B cell (primary cell): Measurements from ENCODE around the gene TUBA3D. TPM values are rescaled to one million over a fixed set of nuclear protein-coding genes. Genes with fewer than 3 reads are reported as not detected.
"Not testable (repeated sequence)": the region's sequence is repeated elsewhere in the genome, so short reads cannot be mapped to it uniquely, and the experiment has no call there.

Experiments used
- ATAC-seq: fragments of 200-7000 bp; cut with Tn5 transposase; one replicate; pipeline ENCODE4 v1.10.0; 2021; ENCODE audit warnings: low read depth, mild to moderate bottlenecking, moderate number of reproducible peaks, moderate library complexity
- CTCF ChIA-PET: fragments of 350-600 bp; sonication (Branson Sonifier 250); formaldehyde crosslinking; loops from one replicate; lab custom pipeline; 2021; ENCODE audit warnings: antibody characterized with exemption, inconsistent platforms; lab: Charles Lee
- POLR2A ChIA-PET: fragments of 350-600 bp; sonication (Branson Sonifier 250); formaldehyde crosslinking; loops from one replicate; lab custom pipeline; 2021; ENCODE audit warnings: antibody characterized with exemption; lab: Charles Lee
- DNase-seq: peaks from one replicate; pipeline ENCODE4 v3.0.0; 2013
- H2AFZ ChIP-seq: 2 replicates; pipeline ENCODE4 v1.6.1; 2012; ENCODE audit warnings: mild to moderate bottlenecking, low read depth, low read length; ENCODE audit not compliant: insufficient read depth, poor library complexity, severe bottlenecking
- H3K27ac ChIP-seq, 2 donors: 1 replicate in 1 of 2; 2 replicates in 1 of 2; pipeline ENCODE4 v1.5.1; 2012 to 2013; ENCODE audit warnings: low read length in 2 of 2, mild to moderate bottlenecking in 2 of 2, moderate library complexity in 1 of 2
- H3K27me3 ChIP-seq, 4 experiments: fragments of 200-600 bp in 1 of 4; sonication (generic) in 1 of 4; replicated peaks in 1 of 4; 1 replicate in 2 of 4; 2 replicates in 2 of 4; pipeline versions ENCODE4 v1.6.1 to v1.7.0; 2013 to 2016; ENCODE audit warnings: low read length in 3 of 4, mild to moderate bottlenecking in 2 of 4, mixed read lengths in 1 of 4, moderate library complexity in 1 of 4; ENCODE audit not compliant: insufficient read depth in 4 of 4, control insufficient read depth in 3 of 4; ENCODE audit errors: control extremely low read depth in 1 of 4
- H3K36me3 ChIP-seq, 2 experiments: replicated peaks in 1 of 2; 1 replicate in 1 of 2; 2 replicates in 1 of 2; pipeline versions ENCODE4 v1.6.1 to v1.7.1; 2013; ENCODE audit warnings: low read length in 1 of 2; ENCODE audit not compliant: insufficient read depth in 2 of 2, control insufficient read depth in 1 of 2; ENCODE audit errors: control extremely low read depth in 1 of 2, extremely low read depth in 1 of 2
- H3K4me1 ChIP-seq, 2 donors: fragments of 200-600 bp in 1 of 2; sonication (generic) in 1 of 2; 1 replicate in 1 of 2; 2 replicates in 1 of 2; pipeline versions ENCODE4 v1.5.1 to v1.6.1; 2013 to 2017; ENCODE audit warnings: low read length in 2 of 2; ENCODE audit not compliant: control insufficient read depth in 2 of 2, insufficient read depth in 2 of 2
- H3K4me2 ChIP-seq: replicated peaks from 2 replicates; pipeline ENCODE3; 2012; ENCODE audit warnings: mild to moderate bottlenecking, low read depth, low read length; ENCODE audit not compliant: poor library complexity, severe bottlenecking
- H3K4me3 ChIP-seq, 5 experiments: fragments of 200-600 bp in 1 of 5; sonication (generic) in 1 of 5; 1 replicate in 3 of 5; 2 replicates in 2 of 5; pipeline versions ENCODE4 v1.5.1 to v1.7.0; 2011 to 2016; ENCODE audit warnings: low read length in 4 of 5, mild to moderate bottlenecking in 4 of 5, low read depth in 2 of 5, control low read depth in 1 of 5, moderate library complexity in 1 of 5; ENCODE audit not compliant: insufficient read depth in 1 of 5; ENCODE audit errors: control extremely low read depth in 1 of 5, extremely low read depth in 1 of 5
- H3K79me2 ChIP-seq: fragments of 200-600 bp; sonication (generic); one replicate; pipeline ENCODE4 v1.6.0; 2016; ENCODE audit warnings: low read length; ENCODE audit not compliant: control insufficient read depth, insufficient read depth
- H3K9ac ChIP-seq: fragments of 200-600 bp; sonication (generic); 2 replicates; pipeline ENCODE4 v1.6.1; 2017; ENCODE audit warnings: mild to moderate bottlenecking, low read length, moderate library complexity
- H3K9me3 ChIP-seq, 3 donors: one replicate each; pipeline versions ENCODE4 v1.6.1 to v1.7.1; 2013; ENCODE audit warnings: low read length in 2 of 3; ENCODE audit not compliant: control insufficient read depth in 2 of 3, insufficient read depth in 1 of 3; ENCODE audit errors: control extremely low read depth in 1 of 3
- H4K20me1 ChIP-seq: 2 replicates; pipeline ENCODE4 v1.6.0; 2012; ENCODE audit warnings: mild to moderate bottlenecking, low read length; ENCODE audit not compliant: insufficient read depth, control insufficient read depth, poor library complexity, severe bottlenecking
- H3K27ac Mint-ChIP-seq: one replicate; pipeline ENCODE4 v1.8.0; 2021; ENCODE audit warnings: mixed read lengths
- H3K27me3 Mint-ChIP-seq: one replicate; pipeline ENCODE4 v1.8.0; 2021; ENCODE audit warnings: mixed read lengths
- H3K4me1 Mint-ChIP-seq: one replicate; pipeline ENCODE4 v1.8.0; 2021; ENCODE audit warnings: mixed read lengths
- H3K4me3 Mint-ChIP-seq: one replicate; pipeline ENCODE4 v1.8.0; 2021; ENCODE audit warnings: mixed read lengths
- H3K9me3 Mint-ChIP-seq: one replicate; pipeline ENCODE4 v1.8.0; 2022; ENCODE audit warnings: mixed read lengths; ENCODE audit not compliant: insufficient read depth
- EZH2 ChIP-seq: IDR thresholded peaks from 2 replicates; pipeline ENCODE4 v1.6.1; 2012; ENCODE audit warnings: borderline replicate concordance, low read depth, mild to moderate bottlenecking, moderate library complexity, low read length; ENCODE audit not compliant: insufficient read depth, poor library complexity, severe bottlenecking
- WGBS: methylation state at CpG from one replicate; pipeline ENCODE4 v1.1.5; 2013; ENCODE audit warnings: missing lambda C conversion rate; ENCODE audit not compliant: insufficient coverage; 5-methylcytosine and 5-hydroxymethylcytosine counted together
- intact Hi-C: fragments of 100-400 bp; cut with micrococcal nuclease; formaldehyde crosslinking; loops from one replicate; pipeline ENCODE4 v1.10.0; 2022
- polyA plus RNA-seq: library from polyadenylated mRNA; depleted of rRNA; stranded (reverse); fragments of >200 nt; gene quantifications from 2 replicates; pipeline ENCODE4 v1.2.3, GENCODE V29; 2012
- total RNA-seq, 2 donors: library from RNA; stranded (reverse); fragments of 120-200 nt in 1 of 2; gene quantifications; 1 replicate in 1 of 2; 2 replicates in 1 of 2; pipeline versions ENCODE4 v1.2.3 to v1.2.4, GENCODE V29; 2013 to 2022
- TF ChIP-seq, protein P1 (sequence below): fragments of 200-600 bp; IDR thresholded peaks from one replicate; pipeline ENCODE4 v1.8.0; 2022; ENCODE audit warnings: antibody characterized with exemption, mild to moderate bottlenecking

The TUBA3D gene
- total and polyA plus RNA-seq, 2 donors (not counting 1 experiment from before 2014, with no cell fraction given) = not detected

DNA sequence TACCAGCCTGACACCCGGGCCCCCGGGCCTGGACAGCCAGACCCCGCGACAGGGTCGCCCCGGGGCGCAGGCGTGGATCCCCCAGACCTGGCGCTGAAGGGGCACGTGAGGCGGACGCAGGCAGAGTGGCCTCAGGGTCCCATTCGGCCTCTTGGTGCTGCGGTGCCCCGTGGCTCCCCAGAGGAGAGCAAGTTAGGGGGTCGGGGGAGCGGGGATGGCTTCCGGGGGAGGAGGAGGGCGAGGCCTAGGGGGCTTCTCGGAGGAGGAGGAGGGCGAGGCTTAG is 30.5 kb upstream of the TUBA3D start:
- H3K9me3 ChIP-seq, CTCF ChIA-PET, H3K4me3 ChIP-seq, H3K9ac ChIP-seq, H3K79me2 ChIP-seq, H3K4me2 ChIP-seq, H3K4me1 ChIP-seq, H3K36me3 ChIP-seq, H3K4me1 Mint-ChIP-seq, H3K4me3 Mint-ChIP-seq, H4K20me1 ChIP-seq, H3K27me3 ChIP-seq, intact Hi-C loops, POLR2A ChIA-PET, H3K27ac ChIP-seq, H3K27ac Mint-ChIP-seq, ATAC-seq, H3K9me3 Mint-ChIP-seq, H2AFZ ChIP-seq, DNase-seq: not testable (repeated sequence)
- WGBS = 99% methylated on average over 14 of the region's 21 CpGs
- H3K27me3 Mint-ChIP-seq = peaks cover 13% of the 10 kb centered on the region

GRCh38 chr2:131445896-131446295 is 30.0 kb upstream of the TUBA3D start:
- Histone ChIP-seq H3K4me3 (no peak overlapping the region), H3K4me1 (no peaks in the 10 kb centered on the region), H3K9me3 (no peaks in the 10 kb centered on the region), H2AFZ (no peak overlapping the region), H3K4me2 (no peak overlapping the region), H3K27ac (no peak overlapping the region), H3K27me3 (no peaks in the 10 kb centered on the region), H4K20me1 (no peaks in the 10 kb centered on the region), H3K79me2 (no peaks in the 10 kb centered on the region), H3K9ac (no peak overlapping the region), H3K36me3 (no peaks in the 10 kb centered on the region)
- 90% methylated on average over 4 of the region's 19 CpGs for WGBS
- Mint-ChIP-seq H3K9me3 (no peaks in the 10 kb centered on the region), H3K27ac (no peak overlapping the region), H3K4me1 (no peaks in the 10 kb centered on the region), H3K27me3 (peaks cover 9% of the 10 kb centered on the region), H3K4me3 (no peak overlapping the region)
- ATAC-seq = no peak
- CTCF ChIA-PET = no interaction called here
- intact Hi-C loops = no loop called here
- DNase-seq = no peak
- TF ChIP-seq EZH2 = no peak
- TF ChIP-seq, protein P1, sequence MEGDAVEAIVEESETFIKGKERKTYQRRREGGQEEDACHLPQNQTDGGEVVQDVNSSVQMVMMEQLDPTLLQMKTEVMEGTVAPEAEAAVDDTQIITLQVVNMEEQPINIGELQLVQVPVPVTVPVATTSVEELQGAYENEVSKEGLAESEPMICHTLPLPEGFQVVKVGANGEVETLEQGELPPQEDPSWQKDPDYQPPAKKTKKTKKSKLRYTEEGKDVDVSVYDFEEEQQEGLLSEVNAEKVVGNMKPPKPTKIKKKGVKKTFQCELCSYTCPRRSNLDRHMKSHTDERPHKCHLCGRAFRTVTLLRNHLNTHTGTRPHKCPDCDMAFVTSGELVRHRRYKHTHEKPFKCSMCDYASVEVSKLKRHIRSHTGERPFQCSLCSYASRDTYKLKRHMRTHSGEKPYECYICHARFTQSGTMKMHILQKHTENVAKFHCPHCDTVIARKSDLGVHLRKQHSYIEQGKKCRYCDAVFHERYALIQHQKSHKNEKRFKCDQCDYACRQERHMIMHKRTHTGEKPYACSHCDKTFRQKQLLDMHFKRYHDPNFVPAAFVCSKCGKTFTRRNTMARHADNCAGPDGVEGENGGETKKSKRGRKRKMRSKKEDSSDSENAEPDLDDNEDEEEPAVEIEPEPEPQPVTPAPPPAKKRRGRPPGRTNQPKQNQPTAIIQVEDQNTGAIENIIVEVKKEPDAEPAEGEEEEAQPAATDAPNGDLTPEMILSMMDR = no peak
- POLR2A ChIA-PET = no interaction called here

DNA sequence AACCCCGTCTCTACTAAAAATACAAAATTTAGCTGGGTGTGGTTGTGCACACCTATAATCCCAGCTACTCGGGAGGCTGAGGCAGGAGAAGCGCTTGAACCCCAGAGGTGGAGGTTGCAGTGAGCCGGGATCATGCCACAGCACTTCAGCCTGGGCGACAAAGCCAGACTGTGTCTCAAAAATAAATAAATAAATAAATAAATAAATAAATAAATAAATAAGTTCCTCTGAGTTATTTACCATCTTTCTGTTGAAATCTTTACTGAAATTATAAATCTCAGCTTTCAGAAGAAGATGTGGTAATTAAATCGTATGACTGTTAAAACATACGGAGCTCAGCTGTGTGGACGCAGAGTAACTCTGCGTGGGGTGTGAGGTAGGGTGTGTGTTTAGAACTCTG is 27.9 kb upstream of the TUBA3D start:
- CTCF ChIA-PET, H3K4me1 Mint-ChIP-seq, H3K4me3 Mint-ChIP-seq, H3K4me2 ChIP-seq, ATAC-seq, H3K9me3 Mint-ChIP-seq, H3K79me2 ChIP-seq, POLR2A ChIA-PET, H3K9ac ChIP-seq, H4K20me1 ChIP-seq, intact Hi-C loops, H3K9me3 ChIP-seq, H3K27ac Mint-ChIP-seq, DNase-seq, H3K27ac ChIP-seq, H3K4me3 ChIP-seq, H3K4me1 ChIP-seq, H2AFZ ChIP-seq, H3K36me3 ChIP-seq, H3K27me3 ChIP-seq: not testable (repeated sequence)
- WGBS = no CpG with 5 or more reads among the region's 9 CpGs
- H3K27me3 Mint-ChIP-seq = peaks cover 11% of the 10 kb centered on the region
